T-helper 2 cell treated with Interferon-gamma antibody and Interleukin-4, amounts not matched to agents 100 ng/mL and 5 ng/mL, for 36 hours (primary cell): ENCODE measurements around the gene LSS. TPM values are rescaled to one million over a fixed set of nuclear protein-coding genes. Genes with fewer than 3 reads are reported as not detected.
"Not testable (repeated sequence)": the region's sequence is repeated elsewhere in the genome, so short reads cannot be mapped to it uniquely, and the experiment has no call there.

Experiments used
- intact Hi-C: fragments of 100-400 bp; cut with micrococcal nuclease; formaldehyde crosslinking; loops from one replicate; pipeline ENCODE4 v1.15.1; 2023
- total RNA-seq: library from RNA; stranded (reverse); gene quantifications from 2 replicates; pipeline ENCODE4 v1.2.3, GENCODE V29; 2022

Gene LSS
- total RNA-seq, 1 donor from 2014 or later, result 41.0 TPM

GRCh38 chr21:46246345-46246744 is 17.8 kb upstream of the LSS start:
- intact Hi-C loops, result no loop called here

- intact Hi-C loops, result no loop called here
Observed at GRCh38 chr21:46245213-46245915, 16.8 kb upstream of the LSS start.

GRCh38 chr21:46244602-46245001 is 16.0 kb upstream of the LSS start:
- intact Hi-C loops, result no loop called here

DNA sequence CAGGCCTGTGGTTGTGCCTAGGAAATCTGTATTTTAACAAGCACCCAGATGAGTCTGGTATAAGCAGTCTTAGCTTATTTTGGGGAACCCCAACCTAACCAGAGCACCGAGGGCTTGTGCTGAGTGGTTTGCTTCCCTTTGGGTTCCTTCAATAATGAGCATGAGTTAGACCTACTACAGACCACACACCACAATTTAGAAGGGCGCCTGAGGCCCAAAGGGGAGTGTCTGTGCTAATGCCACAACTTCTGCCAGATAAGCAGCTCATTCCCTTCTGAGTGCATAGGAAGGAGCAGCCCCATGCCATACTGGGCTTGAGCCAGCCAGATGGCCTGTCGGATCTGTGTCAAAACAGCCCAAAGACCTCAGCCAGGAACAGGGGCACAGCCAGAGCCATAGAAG is 15.4 kb upstream of the LSS start:
- intact Hi-C loops, result no loop called here

- intact Hi-C loops, result no loop called here
Observed at GRCh38 chr21:46243325-46243724, 14.8 kb upstream of the LSS start.

DNA sequence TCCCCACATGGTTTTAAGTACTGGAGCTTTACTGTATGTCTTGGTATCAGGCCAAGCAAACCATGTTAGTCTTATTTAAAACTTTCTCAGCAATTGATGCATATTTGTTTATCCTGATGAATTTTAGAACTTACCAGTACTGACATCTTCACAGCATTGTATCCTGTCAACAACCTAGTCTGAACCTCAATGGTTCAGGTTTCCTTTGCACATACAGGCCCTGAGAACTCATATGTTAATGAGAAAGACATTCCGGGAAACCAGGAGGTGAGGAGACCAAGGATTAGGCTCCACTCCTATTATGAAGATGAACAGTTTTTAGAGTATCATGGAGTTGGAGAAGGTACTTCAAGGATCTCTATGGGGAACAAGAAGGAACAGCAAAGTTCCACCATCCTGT is 13.0 kb upstream of the LSS start:
- intact Hi-C loops, result not testable (repeated sequence)

DNA sequence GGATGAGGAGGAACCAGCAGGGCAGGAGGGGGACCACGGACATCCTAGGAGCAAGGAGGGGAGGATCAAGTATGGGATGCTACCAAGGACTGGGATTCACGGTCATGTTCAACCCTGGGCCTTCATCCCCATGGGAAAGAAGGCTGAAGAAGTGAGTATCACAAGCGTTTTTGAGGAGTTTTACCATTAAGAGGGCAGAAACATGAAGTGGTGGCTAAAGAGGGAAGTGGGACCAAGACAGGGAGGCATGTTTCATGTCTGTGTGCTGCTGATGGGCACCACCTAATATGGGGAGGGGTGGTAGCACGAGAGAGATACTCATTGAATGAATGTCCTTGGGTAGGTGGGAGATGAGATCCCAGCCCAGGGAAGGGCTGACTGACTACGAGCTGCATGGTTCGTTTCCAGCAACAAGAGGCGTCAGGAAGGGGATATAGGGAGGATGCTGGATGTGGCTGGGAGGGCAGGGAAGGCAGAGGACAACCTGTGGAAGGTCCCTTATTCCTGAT is 11.3 kb upstream of the LSS start:
- intact Hi-C loops, result no loop called here

- intact Hi-C loops, result no loop called here
Observed at GRCh38 chr21:46237474-46237873, 8.9 kb upstream of the LSS start.

GRCh38 chr21:46234436-46234950 is 5.9 kb upstream of the LSS start:
- intact Hi-C loops, result no loop called here

DNA sequence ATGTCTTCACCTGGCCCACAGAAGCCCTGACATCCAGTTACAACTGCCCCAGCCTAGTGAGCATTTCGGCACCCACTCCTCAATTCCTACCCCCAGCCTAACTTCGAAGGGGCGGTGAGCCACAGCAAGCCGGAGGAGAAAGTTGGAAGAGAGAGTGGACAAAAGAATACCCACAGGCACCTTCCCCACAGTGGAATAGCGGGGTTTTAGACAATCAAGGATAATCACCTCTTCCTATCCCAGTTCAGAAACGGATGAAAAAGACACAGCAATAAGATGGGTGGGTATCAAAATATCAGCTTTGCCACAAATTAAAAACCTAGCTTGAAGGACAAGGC is 1.3 kb upstream of the LSS start:
- intact Hi-C loops, result loop anchor here (1.0 to 5.0 kb wide), 6 partner anchors 23 to 227 kb away; partner anchors contain the start of genes DIP2A, PCNT, SPATC1L and YBEY

DNA sequence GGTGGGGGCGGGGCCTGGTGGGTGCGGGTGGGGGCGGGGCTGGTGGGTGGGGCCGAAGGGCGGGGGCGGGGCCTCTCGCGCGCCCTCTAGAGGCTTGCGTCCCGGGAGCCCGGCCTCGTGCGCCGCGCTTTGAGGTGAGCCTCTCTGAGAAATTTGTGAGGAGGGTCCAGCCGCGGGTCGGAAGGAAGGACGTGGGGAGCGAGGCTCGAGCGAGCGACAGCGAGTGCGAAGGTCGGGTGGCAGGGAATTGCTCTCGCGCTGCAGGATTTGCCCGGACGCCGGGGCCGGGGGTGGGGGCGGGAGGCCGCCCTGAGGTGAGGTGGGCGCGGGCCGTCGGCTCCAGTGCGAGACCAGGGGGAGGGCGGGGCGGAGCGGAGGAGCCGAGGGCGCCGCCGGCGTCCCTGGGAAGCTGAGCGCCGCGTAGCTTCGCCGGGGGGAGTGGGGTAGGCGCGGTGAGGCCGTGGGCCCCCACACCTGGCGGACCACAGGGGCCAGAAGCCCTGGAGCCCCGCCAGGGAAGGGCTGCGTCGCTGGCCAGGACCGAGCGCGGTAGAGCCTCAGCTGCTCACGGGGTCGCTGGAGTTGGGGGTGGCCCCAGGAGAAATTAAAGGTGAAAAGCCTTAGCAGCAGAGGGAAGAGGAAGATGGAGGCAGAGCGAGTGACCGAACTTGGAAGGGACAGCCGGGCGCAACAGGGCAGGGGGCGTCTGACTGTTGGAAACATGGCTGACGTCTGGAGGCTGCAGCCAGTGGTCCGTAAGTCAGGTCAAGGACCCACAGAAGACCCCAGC is 754 bp upstream of the LSS start:
- intact Hi-C loops, result loop anchor here (1.0 to 5.0 kb wide), 6 partner anchors 24 to 228 kb away; partner anchors contain the start of genes DIP2A, PCNT, SPATC1L and YBEY

DNA sequence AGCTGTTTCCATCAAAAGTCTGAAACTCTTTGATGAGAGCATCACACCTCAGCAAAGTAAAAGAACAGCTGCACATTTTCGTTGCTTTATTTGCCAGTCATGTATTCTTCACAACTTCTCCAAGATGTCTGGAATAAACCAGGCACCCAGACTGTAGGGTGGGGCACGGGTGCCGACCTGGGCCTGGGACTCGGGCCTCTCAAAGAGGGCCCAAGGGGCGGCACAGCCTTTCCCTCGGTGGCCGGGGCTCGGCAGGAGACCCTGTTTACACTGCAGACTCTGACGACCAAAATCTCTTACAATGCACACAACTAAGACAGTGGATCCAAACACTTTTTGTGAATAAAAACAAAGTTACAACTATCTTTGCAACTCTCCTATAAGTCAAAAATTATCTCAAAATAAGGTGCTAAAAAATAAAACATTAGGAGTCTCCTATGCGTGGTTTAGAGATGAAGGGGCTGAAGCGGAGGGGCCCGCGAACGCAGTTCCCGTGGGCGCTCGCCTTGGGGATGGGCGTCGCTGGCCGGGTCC is 696 bp downstream of the LSS start:
- intact Hi-C loops, result loop anchor here (2.0 to 5.0 kb wide), 3 partner anchors 43 to 229 kb away; partner anchors contain the start of genes DIP2A and SPATC1L

DNA sequence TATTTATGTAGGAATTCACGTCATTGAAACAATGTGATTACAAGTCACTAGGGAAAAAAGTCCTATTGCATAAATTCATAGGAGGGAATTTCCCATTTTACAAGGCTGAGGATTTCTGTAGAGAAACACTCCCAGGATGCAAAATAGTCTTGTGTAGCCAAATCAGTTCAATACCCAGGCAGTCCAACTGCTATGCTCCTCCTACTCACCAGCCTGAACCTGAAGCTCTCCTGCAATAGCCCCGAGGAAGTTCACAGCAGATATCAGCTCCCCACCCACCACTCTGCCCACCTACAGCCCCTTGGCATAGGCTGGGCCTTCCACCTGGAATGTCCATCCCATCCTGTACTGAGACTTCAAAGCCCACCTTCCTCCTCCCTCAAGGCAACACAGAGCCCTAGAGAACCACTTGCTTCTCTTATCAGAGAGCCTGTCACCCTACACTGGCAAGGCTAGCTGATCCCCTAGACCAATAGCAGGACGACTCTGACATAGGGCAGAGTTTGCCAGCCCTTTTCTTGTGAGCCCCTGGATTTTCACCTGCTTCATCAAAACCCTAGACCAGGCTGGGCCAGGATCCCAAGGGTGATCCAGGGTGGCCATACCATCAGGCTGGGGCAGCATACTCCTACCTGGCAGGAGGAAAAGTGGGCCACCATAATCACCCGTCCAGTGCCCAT is 1.5 kb downstream of the LSS start:
- intact Hi-C loops, result loop anchor here (5.0 kb wide), 1 partner anchor 230 kb away; the partner anchor contains the start of gene DIP2A

DNA sequence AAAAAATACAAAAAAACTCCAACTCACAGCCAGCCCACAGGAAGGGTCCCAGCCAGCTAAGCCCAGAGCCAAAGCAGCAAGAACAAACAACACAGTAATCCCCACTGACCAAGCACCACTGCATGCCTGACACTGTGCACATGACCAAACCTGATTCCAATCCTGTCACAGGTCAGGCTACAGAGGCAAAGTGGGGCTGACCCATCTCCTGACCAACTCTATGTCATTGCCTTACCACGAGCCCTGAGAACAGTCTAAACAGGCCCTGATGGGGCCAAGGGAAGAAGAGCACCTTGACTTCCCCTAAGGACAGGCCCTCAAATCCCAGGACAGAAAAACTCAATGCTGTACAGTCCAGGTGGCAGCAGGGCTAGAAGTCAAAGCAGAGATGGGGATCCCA is 2.4 kb downstream of the LSS start:
- intact Hi-C loops, result loop anchor here (5.0 kb wide), 1 partner anchor 231 kb away; the partner anchor contains the start of gene DIP2A

DNA sequence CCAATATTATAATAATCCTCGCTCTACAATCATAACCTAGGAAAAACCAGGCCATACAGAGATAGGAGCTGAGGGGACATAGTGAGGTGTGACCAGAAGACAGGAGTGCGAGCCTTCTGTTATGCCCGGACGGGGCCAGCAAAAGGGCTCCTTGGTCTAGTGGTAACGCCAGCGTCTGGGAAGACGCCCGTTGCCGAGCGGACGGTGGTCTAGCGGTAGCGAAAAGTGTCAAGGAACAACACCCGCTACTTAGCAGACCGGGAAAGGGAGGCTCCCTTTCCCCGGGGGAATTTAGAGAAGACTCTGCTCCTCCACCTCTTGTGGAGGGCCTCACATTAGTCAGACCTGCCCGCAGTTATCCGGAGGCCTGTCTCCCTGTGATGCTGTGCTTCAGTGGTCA is 4.9 kb downstream of the LSS start:
- intact Hi-C loops, result not testable (repeated sequence)

- intact Hi-C loops, result no loop called here
Observed at GRCh38 chr21:46223217-46223616, 5.4 kb downstream of the LSS start.

DNA sequence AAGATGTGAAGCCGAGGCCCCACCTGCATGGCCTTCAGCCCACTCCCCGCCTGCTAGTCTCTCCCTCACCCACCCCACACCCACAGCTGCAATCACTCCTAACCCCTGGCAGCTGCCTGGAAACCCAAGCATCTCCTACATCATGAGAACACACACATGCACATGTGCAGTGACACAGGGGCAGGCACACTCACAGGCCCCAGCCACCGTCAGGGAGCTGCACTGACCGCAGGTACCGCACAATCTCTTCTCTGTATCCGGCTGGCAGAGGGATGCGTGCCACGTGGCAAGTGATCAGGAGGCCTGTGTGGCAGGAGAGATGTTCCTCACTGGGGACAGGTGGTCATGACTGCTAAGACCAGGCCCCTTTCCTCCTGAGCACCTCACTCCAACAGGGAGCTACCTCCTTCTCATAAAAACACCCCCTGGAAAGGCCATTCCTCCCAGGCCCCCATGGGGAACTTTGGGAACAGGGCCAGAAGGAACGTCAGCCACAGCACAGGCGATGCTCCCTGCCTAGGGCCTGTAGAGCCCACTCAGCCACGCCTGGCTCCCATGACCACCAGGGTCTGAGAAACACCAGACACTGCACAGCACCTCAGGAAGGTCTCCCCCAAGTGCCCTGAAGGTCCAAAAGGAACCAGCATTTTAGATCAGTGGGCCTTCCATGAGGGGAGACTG is 6.0 kb downstream of the LSS start:
- intact Hi-C loops, result no loop called here

DNA sequence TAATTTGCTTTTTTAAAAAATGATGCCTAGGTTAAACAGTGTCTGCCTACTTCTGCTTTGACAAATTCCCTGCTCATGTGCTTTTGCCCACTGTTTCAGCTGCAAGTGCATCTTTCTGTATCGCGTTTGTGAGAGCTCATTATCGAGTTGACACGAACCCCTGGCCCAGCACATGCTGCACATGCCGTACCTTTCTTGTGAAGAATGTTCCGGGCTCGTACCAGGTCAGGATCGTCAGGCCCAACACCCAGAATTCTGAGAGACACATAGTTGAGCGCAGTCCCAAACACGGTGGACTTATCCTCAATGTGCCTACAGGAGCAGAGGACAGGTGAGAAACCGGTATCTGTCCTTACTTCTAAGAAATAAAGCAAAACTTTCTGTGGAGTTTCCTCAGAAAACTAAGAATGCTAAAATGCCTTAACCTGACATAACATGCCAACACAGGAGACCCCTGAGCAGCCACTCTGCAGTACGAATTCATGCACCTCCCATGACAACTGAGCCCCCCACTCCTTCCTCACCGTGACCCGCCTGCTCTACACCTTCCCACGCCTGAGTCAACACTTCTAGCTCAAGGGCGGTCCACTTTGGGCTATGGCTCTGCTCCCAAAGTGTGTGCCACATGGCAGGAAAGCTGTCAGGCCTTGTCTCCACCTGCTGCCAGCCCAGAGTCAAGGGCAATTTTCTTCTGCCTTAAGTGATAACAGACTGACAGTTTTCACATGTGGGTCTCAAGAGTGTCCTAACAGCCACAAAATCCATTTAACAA is 6.7 kb downstream of the LSS start:
- intact Hi-C loops, result no loop called here

GRCh38 chr21:46220847-46221246 is 7.7 kb downstream of the LSS start:
- intact Hi-C loops, result no loop called here

GRCh38 chr21:46220275-46220810 is 8.2 kb downstream of the LSS start:
- intact Hi-C loops, result no loop called here
